A549 (cell line): ENCODE data around the gene SRGAP3.

Experiments used
- CTCF ChIP-seq: fragments of >200 bp; sonication (Bioruptor Twin); formaldehyde crosslinking; IDR thresholded peaks from 3 replicates; pipeline ENCODE4 v1.5.1; 2016
- EHF ChIP-seq: fragments of 250-450 bp; sonication (Bioruptor Pico); IDR thresholded peaks from 2 replicates; pipeline ENCODE4 v1.5.0; 2020; ENCODE audit warnings: mild to moderate bottlenecking
- HES2 ChIP-seq: fragments of >200 bp; sonication (Bioruptor Twin); formaldehyde crosslinking; IDR thresholded peaks from 2 replicates; pipeline ENCODE4 v1.6.1; 2016
- KDM1A ChIP-seq: fragments of 200-600 bp; sonication (generic); IDR thresholded peaks from 2 replicates; pipeline ENCODE4 v1.6.1; 2016; ENCODE audit warnings: low read depth, mild to moderate bottlenecking
- MAX ChIP-seq: IDR thresholded peaks from 2 replicates; pipeline ENCODE4 v1.6.1; 2012
- PHF8 ChIP-seq: fragments of 200-600 bp; sonication (generic); IDR thresholded peaks from 2 replicates; pipeline ENCODE4 v1.6.1; 2016; ENCODE audit warnings: low read depth, mild to moderate bottlenecking, antibody characterized with exemption, moderate library complexity, borderline replicate concordance
- POLR2A ChIP-seq: IDR thresholded peaks from 2 replicates; pipeline ENCODE4 v1.6.1; 2012; ENCODE audit warnings: mild to moderate bottlenecking, low read length
- RAD21 ChIP-seq, 2 experiments: fragments of >200 bp in 1 of 2; sonication (Bioruptor Twin) in 1 of 2; formaldehyde crosslinking in 1 of 2; IDR thresholded peaks in 1 of 2; conservative IDR thresholded peaks in 1 of 2; 2 replicates in 1 of 2; 3 replicates in 1 of 2; pipeline ENCODE4 v1.6.1; 2012 to 2018; ENCODE audit warnings: inconsistent platforms in 1 of 2
- RCOR1 ChIP-seq: fragments of 150-350 bp; IDR thresholded peaks from 2 replicates; pipeline ENCODE4 v1.6.1; 2014; ENCODE audit warnings: antibody characterized with exemption, low read length, low read depth
- REST ChIP-seq: fragments of 200-600 bp; sonication (generic); IDR thresholded peaks from 2 replicates; pipeline ENCODE4 v1.6.1; 2016; ENCODE audit warnings: antibody characterized with exemption, mild to moderate bottlenecking, moderate library complexity
- RFX5 ChIP-seq: fragments of 450-650 bp; IDR thresholded peaks from 2 replicates; pipeline ENCODE4 v1.7.1; 2014; ENCODE audit warnings: antibody characterized with exemption, mild to moderate bottlenecking, moderate library complexity
- RNF2 ChIP-seq: fragments of 200-600 bp; sonication (generic); IDR thresholded peaks from 2 replicates; pipeline ENCODE4 v1.6.1; 2016; ENCODE audit warnings: low read depth, mild to moderate bottlenecking, antibody characterized with exemption, moderate library complexity, borderline replicate concordance
- ZNF302 ChIP-seq: fragments of 250-450 bp; sonication (Bioruptor Pico); IDR thresholded peaks from 2 replicates; pipeline ENCODE4 v1.9.0; 2021; ENCODE audit warnings: inconsistent platforms, mild to moderate bottlenecking, moderate library complexity

GRCh38 chr3:8964436-8965370, 284.7 kb downstream of the SRGAP3 start:
- TF ChIP-seq REST (no peak), RCOR1 (no peak), CTCF (no peak), RAD21 (conservative IDR thresholded peaks at IDR 0.05 in 1 of 2, IDR thresholded peaks at IDR 0.05 in 1 of 2) (no peak), RFX5 (no peak), KDM1A (no peak), EHF (CRISPR knock-in tag) (no peak), RNF2 (no peak), POLR2A (no peak), MAX (no peak), PHF8 (no peak), HES2 (no peak), ZNF302 (CRISPR knock-in tag) (no peak)
